ENCODE measurements around the gene ZP4.

The ZP4 gene, protein sequence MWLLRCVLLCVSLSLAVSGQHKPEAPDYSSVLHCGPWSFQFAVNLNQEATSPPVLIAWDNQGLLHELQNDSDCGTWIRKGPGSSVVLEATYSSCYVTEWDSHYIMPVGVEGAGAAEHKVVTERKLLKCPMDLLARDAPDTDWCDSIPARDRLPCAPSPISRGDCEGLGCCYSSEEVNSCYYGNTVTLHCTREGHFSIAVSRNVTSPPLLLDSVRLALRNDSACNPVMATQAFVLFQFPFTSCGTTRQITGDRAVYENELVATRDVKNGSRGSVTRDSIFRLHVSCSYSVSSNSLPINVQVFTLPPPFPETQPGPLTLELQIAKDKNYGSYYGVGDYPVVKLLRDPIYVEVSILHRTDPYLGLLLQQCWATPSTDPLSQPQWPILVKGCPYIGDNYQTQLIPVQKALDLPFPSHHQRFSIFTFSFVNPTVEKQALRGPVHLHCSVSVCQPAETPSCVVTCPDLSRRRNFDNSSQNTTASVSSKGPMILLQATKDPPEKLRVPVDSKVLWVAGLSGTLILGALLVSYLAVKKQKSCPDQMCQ

GRCh38 chr1:237890822-237891221 lies at the start of gene ZP4:
Gene ZP4 (minus strand): TSS chr1:237890922. CDS start chr1:237890635, 287 bp downstream.
- DNase-seq = no peak

- DNase-seq = no peak
Measured at GRCh38 chr1:237938553-237938952, 47.8 kb upstream of the ZP4 start.

DNA sequence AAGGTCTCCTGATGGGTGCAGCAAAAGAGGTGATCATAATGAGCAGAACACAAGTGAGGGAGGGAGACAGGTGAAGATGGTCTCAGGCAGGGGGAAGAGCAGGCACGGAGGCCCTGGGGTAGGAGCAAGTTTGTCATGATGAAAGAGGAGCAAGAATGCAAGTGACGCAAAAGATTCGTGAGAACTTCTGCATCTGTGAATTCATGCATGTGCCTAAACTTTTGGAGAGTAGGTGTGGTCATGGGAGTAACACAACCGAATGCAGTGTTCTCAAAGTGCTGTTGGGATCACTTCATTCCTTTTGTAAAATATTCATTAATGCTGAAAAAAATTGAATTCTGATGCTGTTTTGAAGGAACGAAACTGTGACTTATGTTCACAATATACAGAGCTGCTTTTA lies 47.3 kb upstream of the ZP4 start:
- no peak for DNase-seq

DNA sequence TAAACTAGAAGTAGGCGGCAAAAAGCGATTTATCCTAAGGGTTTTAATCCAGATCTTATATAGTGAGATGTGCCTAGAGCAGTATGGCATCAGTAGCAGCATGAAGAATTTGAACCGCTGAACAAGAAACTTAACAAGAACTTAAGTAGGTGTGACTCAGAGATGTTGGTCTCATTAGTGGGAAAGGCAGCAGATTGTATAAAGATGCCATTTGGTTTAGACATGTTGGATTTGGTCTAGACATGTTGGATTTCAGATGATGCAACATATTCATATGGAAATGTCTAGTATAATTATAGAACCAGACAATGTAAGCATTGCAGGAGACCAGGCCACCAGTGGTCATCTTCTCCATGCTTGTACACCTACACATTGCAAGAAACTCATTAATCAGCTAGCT lies 42.1 kb upstream of the ZP4 start:
- no peak for DNase-seq

DNA sequence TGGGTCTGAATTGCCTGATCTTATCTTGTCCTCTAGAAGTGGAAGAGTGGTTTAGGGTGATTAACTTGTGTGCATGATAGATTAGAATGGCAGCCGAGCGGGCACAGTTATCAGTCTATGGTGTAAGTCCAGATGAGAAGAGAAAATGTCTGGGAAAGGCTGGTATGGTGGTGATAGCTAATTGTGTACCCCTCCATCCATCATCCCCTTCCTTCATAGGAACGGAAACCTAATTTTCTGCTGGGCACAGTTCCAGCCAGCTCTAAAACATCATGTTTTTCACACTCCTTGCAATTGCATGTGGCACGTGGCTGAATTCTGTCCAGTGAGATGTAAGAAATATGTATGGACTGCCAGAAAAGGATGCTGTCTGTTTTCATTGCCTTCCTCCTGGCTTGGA lies 40.9 kb upstream of the ZP4 start:
- DNase-seq = no peak

DNA sequence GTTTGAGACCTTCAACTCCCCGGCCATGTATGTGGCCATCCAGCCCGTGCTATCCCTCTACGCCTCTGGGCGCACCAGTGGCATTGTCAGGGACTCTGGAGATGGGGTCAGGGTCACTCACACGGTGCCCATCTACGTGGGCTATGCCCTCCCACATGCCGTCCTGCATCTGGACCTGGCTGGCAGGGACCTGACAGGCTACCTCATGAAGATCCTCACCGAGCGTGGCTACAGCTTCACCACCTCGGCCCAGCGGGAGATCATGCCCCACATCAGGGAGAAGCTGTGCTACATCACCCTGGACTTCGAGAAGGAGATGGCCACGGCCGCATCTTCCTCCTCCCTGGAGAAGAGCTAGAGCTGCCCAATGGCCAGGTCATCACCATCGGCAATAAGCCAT lies 36.5 kb upstream of the ZP4 start:
- no peak for DNase-seq

GRCh38 chr1:237921306-237921705 lies 30.6 kb upstream of the ZP4 start:
- no peak for DNase-seq

DNA sequence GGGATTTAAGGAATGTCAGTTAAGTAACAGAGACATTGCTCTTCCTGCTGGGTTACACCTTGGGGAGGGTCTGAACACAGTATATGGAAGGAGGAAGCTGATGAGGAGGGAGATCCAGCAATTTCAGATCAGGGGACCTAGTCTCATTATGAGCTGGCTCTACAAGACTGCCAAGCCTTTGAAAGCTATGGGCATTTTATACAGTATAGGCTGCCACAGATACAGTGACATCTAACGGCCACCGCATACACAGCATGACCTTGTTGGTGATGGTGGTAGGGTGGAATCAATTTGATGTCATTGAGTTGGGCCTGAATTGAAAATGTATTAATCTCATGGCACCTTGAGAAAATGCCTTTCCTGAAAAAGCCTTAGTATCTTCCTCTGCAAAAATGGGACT lies 22.6 kb upstream of the ZP4 start:
- no peak for DNase-seq

- no peak for DNase-seq
Measured at GRCh38 chr1:237911911-237912310, 21.2 kb upstream of the ZP4 start.

DNA sequence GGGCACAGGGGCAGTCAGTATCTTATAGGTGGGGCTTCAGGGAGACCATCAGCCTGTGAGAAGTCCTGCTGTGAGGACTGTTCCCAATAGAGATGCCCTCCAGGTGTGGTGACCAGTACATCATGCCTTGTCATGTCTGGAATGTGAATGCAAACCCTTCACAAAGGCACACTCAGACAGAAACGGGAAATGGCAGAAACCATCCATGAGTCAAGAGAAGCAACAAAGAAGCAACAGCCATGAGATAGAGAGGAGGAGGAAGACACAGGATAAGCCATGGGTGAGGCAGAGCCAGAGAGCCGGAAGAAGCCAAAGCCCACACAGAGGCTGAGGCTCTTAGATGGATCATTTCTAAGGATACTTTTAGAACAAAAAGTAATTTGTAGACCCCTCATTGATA lies 20.1 kb upstream of the ZP4 start:
- DNase-seq = no peak

DNA sequence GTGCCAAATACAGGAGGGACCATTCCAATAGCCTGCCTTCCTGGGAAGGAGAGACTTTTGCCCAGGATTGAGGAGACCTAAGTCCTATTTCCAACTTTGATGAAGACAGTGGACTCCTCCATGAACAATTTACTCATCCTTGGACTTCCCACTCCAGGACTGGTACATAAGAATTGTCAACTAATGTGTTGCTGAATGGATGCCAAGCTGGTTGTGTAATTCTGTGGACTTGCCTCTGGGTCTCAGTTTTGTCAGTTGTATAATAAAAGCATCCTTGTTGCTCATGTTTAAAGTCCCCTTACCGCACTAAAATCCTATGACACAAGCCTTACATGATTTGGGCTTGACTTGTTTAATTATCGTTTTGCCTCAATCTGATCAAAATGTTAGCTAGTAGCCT lies 13.2 kb upstream of the ZP4 start:
- no peak for DNase-seq

DNA sequence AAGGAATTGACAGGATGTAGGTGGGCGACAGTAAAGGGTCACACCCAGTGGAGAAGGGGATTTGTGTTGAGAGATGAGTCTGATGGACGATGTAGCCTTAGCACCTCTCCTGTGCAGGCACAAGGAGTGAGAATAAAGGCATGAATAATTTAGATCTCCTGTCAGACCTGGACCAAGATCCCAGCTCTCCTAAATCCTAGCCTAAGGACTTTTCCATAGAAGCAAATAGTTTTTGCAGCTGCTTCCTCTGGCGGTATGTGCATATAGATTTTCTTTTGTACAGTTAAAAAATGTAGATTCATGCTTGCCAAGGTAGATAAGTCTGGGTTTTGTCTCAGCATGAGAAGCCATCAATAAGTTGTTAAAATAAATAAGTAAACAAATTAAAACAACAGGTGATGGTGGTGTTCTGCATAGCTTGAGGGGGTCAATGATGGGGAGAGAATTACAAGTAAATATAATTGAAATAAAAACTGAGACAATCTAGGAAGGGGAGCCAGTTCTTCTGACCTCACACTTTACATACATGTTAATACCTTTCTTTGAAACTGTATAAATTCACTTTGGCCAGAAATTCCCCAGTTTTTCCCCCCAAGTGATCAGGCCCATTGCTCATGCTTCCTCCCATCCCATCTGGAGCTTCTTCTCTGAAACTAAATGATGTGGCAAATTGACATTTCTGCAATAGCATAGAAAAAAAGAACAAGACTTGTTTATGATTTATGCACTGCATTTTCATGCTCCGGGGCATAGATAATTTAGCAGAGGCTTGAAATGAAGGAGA lies 12.4 kb upstream of the ZP4 start:
- no peak for DNase-seq

DNA sequence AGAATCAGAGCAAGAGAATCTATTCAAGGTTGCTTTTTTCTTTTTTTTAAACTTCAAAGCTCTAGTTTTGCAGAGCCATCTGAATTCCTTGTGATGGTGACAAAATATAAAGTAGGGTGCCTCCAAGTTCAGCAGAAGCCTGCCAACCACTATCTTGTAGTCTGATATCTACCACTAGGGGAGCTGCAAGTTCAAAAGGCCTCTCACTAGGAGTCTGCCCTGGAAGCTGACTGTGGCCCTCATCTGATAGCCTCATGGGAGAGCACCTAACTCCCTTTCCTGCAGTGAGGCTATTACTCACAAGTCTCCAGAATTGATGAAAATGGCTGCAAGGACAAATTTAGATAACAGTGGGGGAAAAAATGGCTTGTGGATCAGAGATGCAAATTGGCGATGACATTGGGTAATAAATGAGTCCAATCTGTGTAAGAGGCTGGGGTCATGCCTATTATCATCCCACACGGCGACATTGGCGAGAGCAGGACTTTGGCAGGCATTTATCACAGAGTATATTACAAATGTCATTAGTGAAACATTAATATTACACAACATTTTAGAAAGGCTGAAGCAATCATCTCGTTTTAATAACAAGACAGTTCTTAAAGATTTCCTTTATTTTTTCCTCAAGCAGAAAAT lies 10.7 kb upstream of the ZP4 start:
- DNase-seq = no peak

DNA sequence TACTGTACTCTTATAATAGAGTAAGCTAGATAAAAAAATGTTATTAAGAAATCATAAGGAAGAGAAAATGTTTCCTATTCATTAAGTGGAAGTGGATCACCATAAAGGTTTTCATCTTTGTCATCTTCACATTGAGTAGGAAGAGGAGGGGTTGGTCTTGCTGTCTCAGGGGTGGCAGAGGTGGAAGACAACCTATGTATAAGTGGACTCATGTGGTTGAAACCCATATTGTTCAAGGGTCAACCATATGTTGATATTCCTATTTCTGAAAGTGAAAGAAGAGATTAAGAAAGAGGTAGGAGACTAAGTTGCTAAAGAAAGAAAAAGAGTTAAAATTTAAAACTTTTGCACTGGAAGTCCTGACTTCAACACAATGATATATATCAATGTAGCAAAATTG lies 4.9 kb upstream of the ZP4 start:
- no peak for DNase-seq

GRCh38 chr1:237894131-237894530 lies 3.4 kb upstream of the ZP4 start:
- DNase-seq = no peak

DNA sequence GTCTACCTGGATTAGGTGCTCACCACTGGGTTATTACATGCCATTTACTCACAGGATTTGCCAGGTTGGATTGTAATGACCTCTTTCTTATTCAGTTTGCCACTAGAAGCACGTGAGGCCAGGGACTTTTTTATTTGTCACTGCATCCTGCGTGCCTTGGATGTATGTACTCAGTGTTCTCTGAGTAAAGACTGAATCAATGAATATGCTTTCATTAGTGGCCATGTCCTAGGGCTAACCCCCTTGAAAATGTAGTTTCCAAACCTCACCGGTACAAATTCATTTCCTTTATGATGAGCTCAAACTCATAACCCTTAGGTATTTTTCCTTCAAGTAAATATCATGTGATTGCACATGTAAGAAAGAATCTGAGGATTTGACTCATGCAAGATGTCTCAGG lies 1.3 kb upstream of the ZP4 start:
- no peak for DNase-seq

GRCh38 chr1:237891266-237891665 lies 544 bp upstream of the ZP4 start:
- no peak for DNase-seq

DNA sequence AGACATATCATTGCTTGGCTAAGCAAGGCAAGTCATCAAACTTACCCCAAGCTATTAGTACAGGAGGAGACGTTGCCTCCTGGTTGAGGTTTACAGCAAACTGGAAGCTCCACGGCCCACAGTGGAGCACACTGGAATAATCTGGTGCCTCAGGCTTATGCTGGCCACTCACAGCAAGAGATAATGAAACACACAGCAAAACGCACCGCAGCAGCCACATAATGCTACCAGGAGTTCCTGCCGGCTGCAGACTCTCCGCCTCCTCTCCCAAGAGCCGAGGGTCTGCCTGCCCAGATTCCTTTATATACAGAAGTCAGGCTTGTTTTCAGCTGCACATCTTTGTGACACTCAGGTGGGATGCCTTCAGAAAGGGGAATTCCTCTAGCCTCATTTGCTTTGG lies 306 bp downstream of the ZP4 start:
- no peak for DNase-seq

DNA sequence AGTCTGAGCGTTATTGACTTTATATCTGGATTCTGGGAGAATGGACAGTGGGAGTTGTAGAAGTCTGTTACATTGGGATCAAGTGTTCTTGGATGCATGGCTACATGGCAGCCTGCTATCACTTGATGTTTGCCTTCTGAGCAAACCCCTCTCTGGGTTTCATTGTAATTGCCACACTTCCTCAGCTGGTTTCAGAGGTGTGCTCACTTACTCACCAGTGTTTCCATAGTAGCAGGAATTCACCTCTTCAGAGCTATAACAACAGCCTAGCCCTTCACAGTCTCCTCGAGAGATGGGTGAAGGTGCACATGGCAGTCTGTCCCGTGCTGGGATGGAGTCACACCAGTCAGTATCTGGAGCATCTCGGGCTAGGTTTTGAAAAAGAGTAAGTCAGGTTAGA lies 2.6 kb downstream of the ZP4 start:
- DNase-seq = no peak

- DNase-seq = no peak
Measured at GRCh38 chr1:237887542-237887941, 3.2 kb downstream of the ZP4 start.

- DNase-seq = no peak
Measured at GRCh38 chr1:237884237-237884636, 6.5 kb downstream of the ZP4 start.

- DNase-seq = no peak
Measured at GRCh38 chr1:237879195-237879594, 11.5 kb downstream of the ZP4 start.

- no peak for DNase-seq
Measured at GRCh38 chr1:237878406-237878805, 12.3 kb downstream of the ZP4 start.

GRCh38 chr1:237877631-237878030 lies 13.1 kb downstream of the ZP4 start:
- no peak for DNase-seq
